GM18909 (cell line): ENCODE results near the gene SNHG17.
"Not testable (repeated sequence)": the region's sequence is repeated elsewhere in the genome, so short reads cannot be mapped to it uniquely, and the experiment has no call there.

Source experiments
- ATAC-seq: cut with Tn5 transposase; IDR thresholded peaks from one replicate; pipeline ENCODE4 v1.9.1; 2021; ENCODE audit warnings: mild to moderate bottlenecking; ENCODE audit not compliant: unreplicated experiment, poor library complexity

SNHG17 gene

GRCh38 chr20:38421915-38422314, 13.2 kb downstream of the SNHG17 start:
- ATAC-seq = no peak

GRCh38 chr20:38420388-38421085, 14.6 kb downstream of the SNHG17 start:
- no peak for ATAC-seq

GRCh38 chr20:38418509-38419204, 16.5 kb downstream of the SNHG17 start:
- no peak for ATAC-seq

GRCh38 chr20:38414769-38415450, 20.2 kb downstream of the SNHG17 start:
- no peak for ATAC-seq

GRCh38 chr20:38412877-38413577, 22.1 kb downstream of the SNHG17 start:
- no peak for ATAC-seq

- not testable (repeated sequence) for ATAC-seq
These were observed 27.3 kb downstream of the SNHG17 start for GRCh38 chr20:38407822-38408221.

GRCh38 chr20:38407321-38407720, 27.8 kb downstream of the SNHG17 start:
- ATAC-seq = no peak

- no peak for ATAC-seq
These were observed 28.7 kb downstream of the SNHG17 start for GRCh38 chr20:38406476-38406875.

GRCh38 chr20:38405132-38405531, 30.0 kb downstream of the SNHG17 start:
- no peak for ATAC-seq

- ATAC-seq = no peak
These were observed 31.1 kb downstream of the SNHG17 start for GRCh38 chr20:38404016-38404415.

GRCh38 chr20:38402816-38403215, 32.3 kb downstream of the SNHG17 start:
- ATAC-seq = no peak

GRCh38 chr20:38402089-38402488, 33.0 kb downstream of the SNHG17 start:
- no peak for ATAC-seq

- ATAC-seq = not testable (repeated sequence)
These were observed 39.3 kb downstream of the SNHG17 start for GRCh38 chr20:38395751-38396395.

GRCh38 chr20:38395165-38395564, 40.0 kb downstream of the SNHG17 start:
- no peak for ATAC-seq

- no peak for ATAC-seq
These were observed 41.9 kb downstream of the SNHG17 start for GRCh38 chr20:38393259-38393658.

- no peak for ATAC-seq
These were observed 42.8 kb downstream of the SNHG17 start for GRCh38 chr20:38392356-38392755.

- no peak for ATAC-seq
These were observed 47.2 kb downstream of the SNHG17 start for GRCh38 chr20:38387953-38388352.

GRCh38 chr20:38386851-38387250, 48.3 kb downstream of the SNHG17 start:
- ATAC-seq = no peak

- no peak for ATAC-seq
These were observed 49.1 kb downstream of the SNHG17 start for GRCh38 chr20:38386004-38386403.

GRCh38 chr20:38383147-38383546, 52.0 kb downstream of the SNHG17 start:
- no peak for ATAC-seq
